Fibroblast of mammary gland (primary cell): Measurements from ENCODE around the gene NCCRP1.

Experiments used
- DNase-seq: peaks from one replicate; pipeline ENCODE4 v3.0.0-alpha.2; 2010; ENCODE audit warnings: low read depth
- H3K4me3 ChIP-seq: 2 replicates; pipeline ENCODE4 v1.5.1; 2011; ENCODE audit warnings: low read depth, mild to moderate bottlenecking, low read length, moderate library complexity; ENCODE audit not compliant: control insufficient read depth
- CTCF ChIP-seq: conservative IDR thresholded peaks from 2 replicates; pipeline ENCODE4 v1.5.1; 2011; ENCODE audit warnings: low read depth, low read length, inconsistent platforms; ENCODE audit not compliant: control insufficient read depth, insufficient read depth

The NCCRP1 gene

GRCh38 chr19:39157997-39158389, 38.8 kb upstream of the NCCRP1 start:
- no peak for TF ChIP-seq CTCF
- H3K4me3 ChIP-seq: peak overlapping the region; percentile 16
- no peak for DNase-seq

DNA sequence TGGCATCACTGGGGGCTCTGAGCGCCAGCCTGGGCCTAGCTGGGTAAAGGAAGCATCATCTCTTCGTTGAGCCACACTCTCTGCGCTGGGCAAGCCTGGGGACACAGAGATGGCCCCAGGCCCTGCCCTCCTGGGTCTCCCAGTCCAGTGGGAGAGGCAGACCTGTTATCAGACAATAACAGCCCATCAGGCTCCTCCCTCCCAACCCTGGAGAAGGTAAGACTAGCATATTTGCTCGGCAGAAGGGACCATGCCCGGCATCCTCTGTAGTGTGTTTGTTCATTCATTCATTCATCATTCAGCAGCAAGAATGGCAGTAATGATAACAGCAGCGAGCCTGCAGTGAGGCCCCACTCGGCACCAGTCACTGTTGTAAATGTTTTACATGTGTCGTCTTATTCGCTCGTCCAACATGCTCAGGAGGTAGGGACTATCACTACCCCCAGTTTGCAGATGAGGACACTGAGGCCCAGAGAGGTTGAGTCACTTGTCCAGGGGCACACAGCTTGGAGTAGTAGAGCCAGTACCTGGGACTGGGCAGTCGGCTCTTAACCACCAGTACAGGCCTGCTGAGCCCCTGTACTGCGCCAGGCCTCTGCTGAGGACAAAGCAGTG, 38.0 kb upstream of the NCCRP1 start:
- TF ChIP-seq CTCF: no peak
- DNase-seq: no peak
- no peak overlapping the region for H3K4me3 ChIP-seq

DNA sequence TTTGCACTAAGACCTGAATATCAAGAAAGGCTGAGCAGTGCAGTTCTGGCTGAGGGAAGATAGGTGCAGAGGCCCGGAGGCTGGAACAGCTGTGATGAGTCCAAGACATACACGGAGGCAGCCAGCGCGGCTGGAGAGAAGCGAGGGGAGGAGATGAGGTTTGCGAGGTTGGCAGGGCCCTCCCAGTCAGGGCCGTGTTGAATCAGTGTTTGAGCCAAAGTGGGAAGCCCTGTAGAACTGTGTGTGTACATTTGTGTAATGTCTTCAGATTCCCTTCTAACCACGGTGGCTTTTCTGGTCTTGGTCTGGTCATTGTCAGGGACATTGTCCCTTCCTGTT, 36.3 kb upstream of the NCCRP1 start:
- no peak overlapping the region for H3K4me3 ChIP-seq
- no peak for TF ChIP-seq CTCF
- peak; percentile 83 for DNase-seq

DNA sequence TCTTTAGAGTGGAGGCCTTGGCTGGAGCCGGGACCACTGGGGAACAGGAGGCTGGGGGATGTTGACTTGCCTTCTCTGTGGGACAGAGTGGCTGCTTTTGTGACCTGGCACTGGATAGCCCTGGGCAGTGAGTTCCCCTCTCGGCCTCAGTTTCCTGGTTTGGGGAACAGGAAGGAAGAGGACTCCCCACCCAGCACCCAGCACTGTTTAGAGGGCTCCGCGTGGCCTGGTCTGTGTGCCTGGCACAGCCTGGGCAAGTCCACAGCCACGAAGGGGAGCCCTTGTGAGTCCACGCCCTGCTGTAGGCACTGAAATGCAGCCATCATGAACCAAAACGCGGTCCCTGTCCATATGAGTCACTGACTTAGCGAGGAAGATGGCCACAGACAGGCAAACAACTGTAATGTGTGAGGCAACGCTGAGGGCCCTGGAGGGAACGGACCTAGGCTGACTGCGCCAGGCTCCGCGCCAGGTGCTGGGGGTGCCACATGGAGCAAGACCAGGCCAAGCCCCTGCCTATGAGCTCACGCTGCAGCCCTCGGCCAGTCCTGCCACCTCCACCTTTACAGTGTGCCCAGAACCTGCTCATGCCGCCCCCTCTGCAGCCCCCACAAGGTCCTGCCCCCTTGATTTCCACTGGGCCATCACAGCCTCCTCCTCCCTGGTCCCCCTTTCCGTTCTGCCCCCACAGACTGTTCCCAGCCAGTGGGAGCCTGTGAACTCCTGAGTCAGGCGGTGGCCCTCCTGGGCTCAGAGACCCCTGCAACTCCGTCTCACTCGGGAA, 35.7 kb upstream of the NCCRP1 start:
- DNase-seq: peak; percentile 90
- no peak for TF ChIP-seq CTCF
- no peak overlapping the region for H3K4me3 ChIP-seq

GRCh38 chr19:39162441-39163043, 34.2 kb upstream of the NCCRP1 start:
- no peak for DNase-seq
- TF ChIP-seq CTCF: no peak

GRCh38 chr19:39163621-39164020, 33.1 kb upstream of the NCCRP1 start:
- no peak overlapping the region for H3K4me3 ChIP-seq
- no peak for TF ChIP-seq CTCF
- DNase-seq: no peak

More at GRCh38 chr19:39162441-39163043, 34.2 kb upstream of the NCCRP1 start:
- H3K4me3 ChIP-seq: no peak overlapping the region
